Measurements from ENCODE around the gene THSD4.

Gene THSD4

DNA sequence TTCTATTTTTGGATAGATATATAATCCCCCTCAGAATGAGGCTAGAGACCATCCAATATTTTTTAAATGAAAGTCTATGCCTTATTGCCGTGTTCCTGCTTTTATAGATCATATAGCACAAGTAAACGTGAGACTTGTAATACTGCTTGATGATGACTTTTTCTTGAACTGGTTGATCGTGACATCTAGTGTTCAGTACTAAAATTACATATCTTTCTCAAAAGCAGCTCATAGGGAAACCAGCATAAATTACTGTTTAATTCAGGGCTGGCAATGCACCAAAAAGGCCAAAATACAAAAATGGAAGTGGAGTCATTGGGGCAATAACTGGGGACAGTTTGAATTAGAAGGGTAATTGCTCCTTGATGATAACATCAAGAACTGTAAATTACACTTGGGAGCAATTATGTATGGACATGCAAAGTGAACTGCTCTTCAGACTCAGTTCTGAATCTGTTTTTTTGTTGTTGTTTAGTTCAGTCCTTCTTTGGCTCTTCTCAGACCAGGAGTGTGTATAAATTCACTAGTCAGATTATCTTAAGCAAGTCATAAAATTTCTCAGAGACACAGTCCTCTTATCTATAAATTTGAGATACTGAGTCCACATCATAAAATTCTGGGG is 325.3 kb downstream of the THSD4 start:
- DNase-seq: no peak

DNA sequence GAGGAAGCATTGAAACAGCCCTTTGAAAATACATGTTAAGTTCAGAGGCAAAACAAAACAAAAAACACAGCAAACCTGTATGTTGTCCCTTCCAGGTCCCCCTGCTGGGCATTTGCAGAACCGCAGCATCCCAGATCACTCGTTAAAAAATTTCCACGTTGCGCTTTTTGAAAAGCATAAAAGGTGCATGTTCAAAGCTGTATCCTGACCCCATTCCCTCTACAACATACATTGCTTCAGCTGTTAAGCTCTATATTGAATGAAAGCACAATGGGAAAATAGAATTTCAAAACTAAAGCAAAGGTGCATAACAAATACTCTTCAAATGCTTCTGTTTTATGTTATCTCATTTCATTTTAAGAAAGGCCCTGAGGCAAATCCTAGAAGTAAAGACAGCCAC is 328.3 kb downstream of the THSD4 start:
- peak; percentile 20 for DNase-seq

DNA sequence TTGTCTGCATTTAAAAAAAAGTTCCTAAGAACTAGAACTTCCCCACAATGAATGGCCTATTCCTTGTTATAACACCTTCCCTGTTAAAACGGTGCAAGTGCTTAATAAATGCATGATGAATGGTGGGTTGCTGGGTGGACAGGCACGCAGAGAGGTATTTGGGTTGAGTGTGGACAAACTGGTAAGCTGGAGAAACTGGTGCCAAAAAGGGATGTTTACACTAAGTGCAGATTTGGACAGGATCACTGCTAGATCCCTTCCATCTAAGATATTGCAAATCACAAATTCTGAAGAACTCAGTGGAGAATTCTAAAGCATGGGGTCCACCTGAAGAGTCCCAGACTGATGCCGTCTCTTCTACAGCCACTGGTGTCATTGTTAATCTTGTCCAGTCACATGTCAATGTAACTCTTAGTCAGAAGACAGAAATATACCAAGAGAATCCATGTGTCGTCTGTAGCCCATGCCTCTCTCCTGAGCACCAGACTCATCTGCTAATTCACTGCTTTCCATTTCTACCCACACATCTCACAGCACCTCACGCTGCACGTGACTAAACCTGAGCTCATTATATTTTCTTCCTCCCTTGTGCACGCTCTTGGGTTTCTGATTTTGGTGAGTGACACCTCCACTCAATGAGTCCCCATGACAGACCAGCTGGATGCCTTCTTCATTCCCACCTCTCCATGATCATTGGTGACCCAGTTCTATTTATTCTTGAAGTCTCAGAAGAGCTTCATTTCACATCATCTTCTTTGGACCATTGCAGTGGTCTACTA is 328.9 kb downstream of the THSD4 start:
- no peak for DNase-seq

DNA sequence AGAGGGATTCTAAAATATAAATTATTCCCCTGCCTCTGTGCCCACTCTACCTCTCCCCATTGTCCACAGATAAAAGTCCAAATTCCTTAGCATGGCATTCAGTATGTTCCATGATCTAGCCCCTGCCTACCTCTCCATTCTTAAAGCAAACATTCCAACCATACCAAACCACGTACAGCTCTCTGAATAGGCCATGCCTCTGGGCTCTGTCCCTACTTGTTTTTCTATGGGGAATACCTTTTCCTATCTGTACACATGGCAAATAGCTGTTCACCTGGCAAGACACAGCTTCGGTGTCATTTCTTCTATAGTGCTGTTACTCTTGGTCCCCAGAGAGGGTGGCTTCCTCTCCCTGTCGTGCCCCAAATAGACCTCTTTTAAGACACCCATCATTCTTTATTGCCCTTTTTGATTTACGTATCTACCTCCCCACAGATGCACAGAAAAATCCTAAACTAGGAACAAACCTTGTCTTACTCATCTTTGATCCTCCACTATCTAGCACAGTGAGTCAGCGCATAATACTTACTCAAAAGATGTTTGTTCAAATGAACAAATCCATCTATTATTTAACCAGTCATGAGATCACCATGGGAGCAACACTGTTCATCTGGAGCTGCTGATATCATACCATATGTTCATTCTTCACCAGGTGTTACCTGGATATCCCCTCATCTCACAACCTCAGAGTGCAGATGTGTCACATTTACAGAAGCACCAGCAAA is 329.8 kb downstream of the THSD4 start:
- no peak for DNase-seq

DNA sequence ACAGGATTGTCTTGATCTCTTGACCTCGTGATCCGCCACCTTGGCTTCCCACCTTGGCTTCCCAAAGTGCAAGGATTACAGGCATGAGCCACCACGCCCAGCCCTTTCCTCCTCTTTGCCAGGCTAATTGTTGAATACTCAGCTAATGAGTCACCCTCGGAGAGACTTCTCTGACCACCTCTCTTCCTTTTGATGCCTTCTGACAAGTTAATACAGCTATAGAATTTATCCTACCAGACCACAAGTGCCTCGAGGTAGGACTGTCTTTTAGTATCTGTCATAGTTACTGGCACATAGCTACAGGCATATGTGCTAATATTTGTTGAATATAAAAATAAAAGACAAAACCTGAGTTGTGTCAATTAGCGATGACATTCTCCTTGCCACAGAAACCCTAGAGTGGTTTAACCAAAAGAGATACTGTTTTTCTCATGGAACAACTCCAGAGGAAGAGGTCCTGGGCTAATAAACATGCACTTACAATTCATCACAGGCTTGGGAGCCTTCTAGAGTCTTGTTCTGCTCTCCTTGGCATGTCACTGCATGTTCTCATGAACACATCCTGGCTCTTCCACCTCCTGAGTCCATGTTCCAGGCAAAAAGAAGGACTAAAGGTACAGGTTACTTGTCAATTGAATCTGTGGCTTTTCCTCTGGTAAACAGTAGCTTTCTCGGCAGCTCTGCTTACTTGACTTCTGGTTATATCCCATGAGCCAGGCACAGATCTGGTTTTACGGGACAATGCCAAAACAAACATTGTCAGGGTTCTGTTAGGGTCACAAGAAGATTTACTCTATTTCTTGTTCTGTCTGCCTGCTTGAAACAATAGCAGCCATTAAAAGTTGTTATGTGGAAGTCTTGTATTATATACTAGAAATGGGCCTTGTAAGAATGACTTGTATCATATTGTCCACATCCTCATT is 332.3 kb downstream of the THSD4 start:
- no peak for DNase-seq

DNA sequence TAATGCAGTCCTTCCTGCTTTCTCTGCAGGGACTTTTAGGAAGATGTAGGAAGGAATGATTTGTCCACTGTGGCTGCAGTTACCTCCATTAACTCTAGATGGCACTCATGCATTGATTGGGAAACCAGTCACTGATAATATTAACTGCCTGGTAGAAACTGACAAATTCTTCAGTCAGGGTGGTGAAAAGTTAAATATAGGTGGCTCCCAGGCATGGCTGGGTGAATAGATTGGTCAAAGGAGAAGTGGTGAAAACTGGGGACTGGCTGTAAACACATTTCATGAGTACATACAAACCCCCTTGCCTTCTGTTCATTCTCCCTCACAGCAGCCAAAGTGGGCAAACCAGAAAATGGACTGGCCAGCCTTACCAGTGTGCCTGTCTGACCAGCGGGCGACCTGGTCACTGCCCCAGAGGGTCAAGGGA is 333.4 kb downstream of the THSD4 start:
- no peak for DNase-seq

DNA sequence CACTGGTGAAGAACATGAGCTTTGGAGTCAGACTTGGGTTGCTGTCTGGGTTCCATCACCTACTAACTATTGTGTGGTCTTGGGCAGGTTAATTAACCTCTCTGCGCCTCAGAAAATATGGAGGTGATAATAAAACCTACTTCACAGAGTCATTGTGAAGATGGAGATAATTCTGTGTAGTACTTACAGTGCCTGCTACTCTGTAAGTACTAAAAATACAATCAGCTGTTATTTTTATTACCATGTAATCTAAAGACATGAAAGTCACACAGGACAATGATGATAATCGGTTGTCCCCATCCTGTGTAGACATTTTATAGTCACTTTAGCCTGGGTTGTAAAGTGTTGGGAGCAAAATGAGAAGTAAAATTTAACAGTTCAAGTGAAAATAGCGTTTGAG is 334.1 kb downstream of the THSD4 start:
- no peak for DNase-seq

DNA sequence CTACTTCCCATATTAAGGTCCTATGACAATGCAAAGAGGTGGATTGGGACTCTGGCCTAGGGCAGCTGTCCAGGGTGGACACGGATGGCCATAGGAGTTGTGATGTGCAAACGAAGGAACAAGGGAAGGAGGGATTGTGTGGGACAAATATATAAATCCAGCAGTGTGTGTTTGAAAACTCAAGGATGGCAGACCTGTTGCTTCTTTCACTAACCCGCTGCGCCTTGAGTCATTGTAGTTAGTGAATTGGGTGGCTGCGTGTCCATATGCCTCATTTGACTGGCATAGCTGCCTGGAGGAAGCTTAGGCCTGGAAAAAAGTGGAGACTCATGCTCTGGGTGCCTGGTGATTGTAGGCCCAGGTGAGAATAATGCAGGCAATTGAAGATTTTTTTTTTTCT is 334.7 kb downstream of the THSD4 start:
- no peak for DNase-seq

DNA sequence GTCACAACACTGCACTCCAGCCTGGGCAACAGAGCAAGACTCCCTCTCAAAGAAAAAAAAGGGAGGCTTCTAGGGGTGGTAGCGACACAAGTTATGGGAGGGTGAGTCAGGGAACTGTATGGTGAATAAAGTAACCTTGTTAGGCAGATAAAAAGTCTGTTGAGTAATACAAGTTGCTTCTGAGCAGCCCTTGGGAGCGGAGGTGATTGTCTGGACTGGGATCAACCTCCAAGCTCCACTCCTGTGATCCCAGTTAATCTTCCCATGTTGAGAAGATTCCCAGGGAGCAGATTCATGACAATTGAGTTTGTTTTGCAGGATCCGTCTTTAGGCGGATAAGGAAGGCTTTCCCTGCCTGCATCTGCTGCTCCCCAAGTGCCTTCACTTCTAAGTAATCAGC is 335.9 kb downstream of the THSD4 start:
- no peak for DNase-seq

DNA sequence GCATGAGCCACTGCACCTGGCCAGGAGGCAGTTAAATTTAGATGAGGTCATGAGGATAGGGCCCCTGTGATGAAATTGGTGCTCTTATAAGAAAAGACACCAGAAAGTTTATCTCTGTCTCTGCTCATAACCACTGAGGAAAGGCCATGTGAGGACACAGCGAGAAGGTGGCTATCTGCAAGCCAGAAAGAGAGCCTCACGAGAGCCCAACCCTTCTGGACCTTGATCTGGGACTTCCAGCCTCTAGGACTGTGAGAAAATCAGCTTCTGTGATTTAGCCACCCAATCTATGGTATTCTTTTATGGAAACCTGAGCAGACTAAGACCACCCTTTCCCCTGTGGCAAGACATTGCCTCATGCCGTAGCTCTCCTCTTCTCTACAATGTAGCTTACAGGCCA is 337.6 kb downstream of the THSD4 start:
- DNase-seq: no peak

DNA sequence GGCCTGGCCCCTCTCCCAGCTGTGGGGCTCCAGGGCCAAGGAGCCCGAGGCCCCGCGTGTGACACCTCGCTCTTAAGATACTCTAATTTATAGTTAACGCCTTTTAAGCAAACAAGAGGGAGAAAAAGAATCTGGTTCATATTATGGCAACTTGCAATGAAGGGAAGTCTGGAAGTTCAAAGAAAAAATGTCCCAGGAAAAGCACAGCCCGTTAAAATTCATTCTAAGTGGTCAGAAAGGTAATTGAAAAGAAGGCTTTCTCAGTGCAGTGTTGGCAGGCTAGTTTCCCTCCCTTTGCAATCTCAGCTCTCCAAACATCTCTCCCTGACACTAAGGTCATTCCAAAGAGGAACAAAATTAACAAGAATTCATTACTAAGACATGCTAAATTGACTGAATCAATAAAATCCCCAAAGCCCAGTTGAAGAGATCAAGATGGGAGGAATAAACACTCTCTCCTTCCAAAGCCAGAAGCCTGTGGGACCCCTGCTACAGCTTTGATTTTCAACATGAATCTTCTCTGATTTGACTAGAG is 339.3 kb downstream of the THSD4 start:
- no peak for DNase-seq

DNA sequence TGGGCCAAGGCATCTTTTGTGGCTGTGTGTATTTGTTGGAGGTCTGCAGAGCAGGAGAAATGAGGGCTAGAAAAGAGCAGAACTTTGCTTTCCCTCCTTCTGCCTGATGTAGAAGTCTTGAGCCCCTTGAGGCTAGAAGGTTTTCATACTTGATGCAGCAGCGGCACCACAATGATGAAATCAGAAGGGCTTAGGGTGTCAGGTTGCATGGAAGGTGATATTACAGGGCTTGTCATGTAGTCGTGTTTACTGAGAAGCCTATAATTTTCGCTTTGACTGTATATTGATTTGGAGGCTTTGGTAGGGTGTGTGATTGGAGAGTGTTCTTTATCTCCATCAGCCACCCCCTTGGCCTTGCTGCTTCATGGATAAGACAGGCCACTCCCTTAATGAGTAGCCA is 339.8 kb downstream of the THSD4 start:
- no peak for DNase-seq

DNA sequence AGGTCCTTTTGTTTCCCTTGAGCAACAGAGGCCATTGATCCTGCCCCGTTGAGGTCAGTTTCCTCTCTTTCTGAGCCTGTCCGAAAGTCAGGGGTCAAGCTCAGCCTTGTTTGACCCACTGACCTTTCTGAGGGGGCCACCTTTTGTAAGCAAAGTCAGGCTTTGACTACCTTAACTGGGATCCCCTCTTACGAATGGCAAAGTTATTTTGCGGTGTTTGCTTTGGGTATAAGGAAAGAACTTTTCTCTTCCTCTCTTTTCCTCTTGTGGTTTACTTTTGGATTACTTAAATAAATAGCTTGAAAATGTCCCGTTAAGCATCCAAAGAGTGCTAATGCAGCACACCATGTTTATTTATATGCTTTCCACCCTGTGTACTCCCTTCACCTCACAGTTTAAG is 340.6 kb downstream of the THSD4 start:
- DNase-seq: no peak

DNA sequence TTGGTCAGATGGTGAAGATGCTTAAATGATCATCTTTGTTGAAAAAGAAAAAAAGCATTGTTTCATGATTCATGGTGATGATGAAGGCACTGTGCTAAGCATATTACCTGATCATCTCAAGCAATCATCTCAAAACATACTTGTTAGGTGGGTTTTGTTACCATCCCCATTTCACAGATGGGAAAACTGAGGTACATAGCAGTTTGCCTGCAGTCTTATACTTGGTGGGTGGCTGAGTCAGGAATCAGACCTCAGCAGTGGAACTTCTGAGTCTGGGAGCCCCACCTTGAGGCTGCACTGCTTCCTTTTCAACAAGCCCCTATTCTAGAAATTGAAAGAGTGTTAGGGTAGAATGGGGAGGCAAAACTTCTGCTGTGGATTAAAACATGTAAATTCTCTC is 341.1 kb downstream of the THSD4 start:
- DNase-seq: no peak

DNA sequence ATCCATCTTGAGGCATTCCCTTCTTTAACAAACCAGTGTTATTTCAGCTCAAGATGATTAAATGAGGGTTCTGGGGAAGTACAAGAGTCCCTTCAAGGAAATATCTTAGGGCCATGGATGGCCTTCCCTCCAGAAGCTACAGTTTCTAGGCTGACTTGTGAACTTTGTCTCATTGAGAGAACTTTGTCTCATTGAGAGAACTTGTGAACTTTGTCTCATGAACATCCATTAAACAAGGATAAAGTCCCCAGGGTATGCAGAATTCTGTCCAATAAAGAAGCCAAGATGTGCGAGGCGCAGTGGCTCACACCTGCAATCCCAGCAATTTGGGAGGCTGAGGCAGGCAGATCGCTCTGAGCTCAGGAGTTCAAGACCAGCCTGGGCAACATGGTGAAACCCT is 341.5 kb downstream of the THSD4 start:
- DNase-seq: no peak

DNA sequence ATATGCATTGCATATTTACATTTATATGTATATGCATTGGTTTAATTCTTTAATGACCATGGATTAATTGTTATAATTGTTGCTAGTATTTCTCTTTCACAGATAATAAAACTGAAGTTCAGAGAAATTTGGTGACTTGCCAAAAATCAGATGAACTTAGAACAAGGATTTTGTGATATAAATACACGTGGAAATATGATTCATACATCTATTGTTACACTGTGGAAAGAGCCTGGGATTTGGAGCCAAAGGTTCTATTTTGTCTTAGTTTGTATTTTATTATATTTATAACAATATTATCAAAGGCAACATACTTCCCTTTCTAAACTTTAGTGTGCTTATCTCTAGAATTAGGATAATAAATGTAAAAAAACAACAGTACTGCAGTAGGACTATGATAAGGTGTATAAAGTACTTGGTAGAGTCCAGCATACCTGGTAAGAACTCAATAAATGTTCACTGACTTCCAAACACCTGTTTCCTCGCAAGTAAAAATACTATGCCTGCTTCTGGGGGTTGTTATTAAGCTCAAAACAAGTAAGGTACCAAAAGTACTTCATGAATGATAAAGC is 342.9 kb downstream of the THSD4 start:
- no peak for DNase-seq

DNA sequence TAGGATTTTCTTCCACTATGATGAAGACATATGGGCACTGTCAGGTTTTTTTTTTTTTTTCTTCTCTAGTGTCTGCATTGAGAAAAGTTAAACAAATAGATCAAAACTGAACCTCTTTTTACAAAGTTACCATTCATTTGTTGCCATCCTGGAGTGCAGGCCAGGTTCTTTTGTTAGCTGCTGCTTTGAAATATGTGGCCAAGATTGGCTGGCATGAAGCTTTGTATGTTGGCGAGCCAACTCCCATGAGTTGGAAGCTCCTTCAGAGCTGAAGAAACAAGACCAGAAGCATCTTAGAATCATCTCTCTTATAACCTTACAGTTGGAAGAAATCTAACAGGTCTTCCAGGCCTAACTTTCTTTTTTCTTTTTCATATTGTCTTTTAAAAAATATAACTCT is 346.5 kb downstream of the THSD4 start:
- no peak for DNase-seq

DNA sequence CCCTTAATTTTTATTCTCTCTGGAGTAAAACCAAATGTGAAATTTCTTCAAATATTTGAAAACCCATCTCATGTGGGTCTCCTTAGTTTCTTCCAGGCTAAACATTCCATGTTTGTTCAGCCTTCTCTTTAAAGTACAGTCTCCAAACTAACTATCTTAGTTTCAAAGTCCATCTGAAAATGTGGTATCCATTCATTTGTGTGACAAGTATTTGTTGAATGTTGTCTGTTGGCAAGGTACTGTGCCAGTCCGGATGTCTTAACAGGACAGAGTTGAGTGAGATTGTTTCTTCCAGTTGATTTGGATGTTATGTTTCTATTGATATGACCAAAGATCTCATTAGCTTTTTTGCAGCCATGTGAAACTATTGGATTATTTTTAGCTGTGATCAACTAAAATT is 347.4 kb downstream of the THSD4 start:
- no peak for DNase-seq

DNA sequence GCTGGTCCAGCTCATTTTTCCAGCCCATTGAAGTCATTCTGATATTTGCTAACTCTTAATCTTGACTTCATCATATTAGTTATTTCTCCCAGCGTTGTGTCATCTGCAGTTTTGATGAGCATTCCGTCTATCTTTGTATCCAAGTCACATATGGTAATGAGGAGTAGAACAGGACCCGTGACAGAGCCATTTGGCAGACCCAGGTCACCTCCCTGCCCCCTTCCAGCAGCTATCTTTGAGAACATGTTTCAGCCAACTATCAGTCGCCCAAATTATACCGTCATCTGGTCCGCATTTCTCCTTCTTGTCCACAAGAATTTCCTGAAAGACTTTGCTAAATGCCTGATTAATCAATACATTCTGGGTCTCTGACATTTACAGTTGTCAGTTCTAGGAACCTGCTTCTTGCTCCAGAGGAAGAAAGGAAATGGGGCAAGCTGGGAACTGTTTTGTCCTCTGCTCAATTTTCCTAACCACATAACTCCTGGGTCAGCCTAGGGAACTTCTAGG is 347.9 kb downstream of the THSD4 start:
- DNase-seq: no peak

DNA sequence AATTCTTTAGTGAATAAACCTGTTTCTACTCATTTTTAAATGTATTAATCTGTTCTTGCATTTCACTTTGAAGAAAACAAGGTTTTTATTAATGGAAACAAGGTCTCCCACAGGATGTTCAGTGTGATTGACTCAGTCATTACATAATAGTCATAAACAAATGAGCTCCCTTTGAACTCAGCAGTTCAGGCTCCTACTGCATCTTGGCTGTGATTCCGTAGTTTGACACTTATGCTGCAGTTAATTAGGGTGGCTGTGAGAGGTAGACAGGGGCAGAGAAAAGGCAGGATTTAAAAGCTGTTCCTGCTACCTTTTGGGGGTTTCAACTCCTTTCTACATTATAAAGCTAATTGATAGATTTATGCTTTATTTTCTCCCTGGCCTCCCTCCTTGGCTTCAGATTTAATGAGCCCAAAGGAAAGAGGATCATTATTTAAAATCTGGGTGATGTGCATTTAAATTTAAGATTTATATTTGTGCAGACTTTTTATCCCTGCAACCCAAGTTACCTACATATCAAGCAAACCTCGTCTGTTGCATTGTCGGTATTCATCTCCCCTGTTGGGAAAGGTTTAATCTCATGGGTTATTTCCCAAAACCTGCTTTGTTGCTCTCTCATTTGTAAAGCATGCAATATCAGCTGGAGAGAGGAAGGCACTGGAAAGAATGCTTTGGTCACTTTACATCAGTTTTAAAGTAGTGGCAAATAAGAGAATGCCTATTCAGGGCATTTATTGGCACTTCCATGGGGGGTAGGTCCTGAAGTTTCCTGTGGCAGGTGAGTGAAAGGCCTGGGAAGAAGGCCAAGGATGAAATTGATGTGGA is 350.1 kb downstream of the THSD4 start:
- no peak for DNase-seq

DNA sequence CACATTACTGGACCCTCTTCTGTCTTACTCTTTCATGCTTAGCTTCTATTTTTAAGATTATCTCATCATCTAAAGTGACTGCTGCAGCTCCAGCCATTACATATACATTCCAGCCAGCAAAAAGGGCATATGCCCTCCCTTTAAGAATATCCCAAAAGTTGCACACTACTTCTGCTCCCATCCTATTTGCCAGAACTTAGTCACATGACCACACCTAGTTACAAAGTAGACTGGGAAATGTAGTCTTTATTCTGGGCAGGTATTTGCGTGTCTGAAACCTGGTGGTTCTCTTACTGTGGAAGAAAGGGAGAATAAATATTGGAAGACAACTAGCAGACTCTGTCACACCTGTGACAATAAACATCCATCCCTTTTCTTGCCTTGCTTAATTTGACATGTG is 353.4 kb downstream of the THSD4 start:
- no peak for DNase-seq
